Central memory CD4-positive, alpha-beta T cell (primary cell): ENCODE results near the gene GNB1L.
"Not testable (repeated sequence)": the region's sequence is repeated elsewhere in the genome, so short reads cannot be mapped to it uniquely, and the experiment has no call there.

Experiments used
- DNase-seq: peaks from one replicate; pipeline ENCODE4 v3.0.0; 2022

GNB1L gene

DNA sequence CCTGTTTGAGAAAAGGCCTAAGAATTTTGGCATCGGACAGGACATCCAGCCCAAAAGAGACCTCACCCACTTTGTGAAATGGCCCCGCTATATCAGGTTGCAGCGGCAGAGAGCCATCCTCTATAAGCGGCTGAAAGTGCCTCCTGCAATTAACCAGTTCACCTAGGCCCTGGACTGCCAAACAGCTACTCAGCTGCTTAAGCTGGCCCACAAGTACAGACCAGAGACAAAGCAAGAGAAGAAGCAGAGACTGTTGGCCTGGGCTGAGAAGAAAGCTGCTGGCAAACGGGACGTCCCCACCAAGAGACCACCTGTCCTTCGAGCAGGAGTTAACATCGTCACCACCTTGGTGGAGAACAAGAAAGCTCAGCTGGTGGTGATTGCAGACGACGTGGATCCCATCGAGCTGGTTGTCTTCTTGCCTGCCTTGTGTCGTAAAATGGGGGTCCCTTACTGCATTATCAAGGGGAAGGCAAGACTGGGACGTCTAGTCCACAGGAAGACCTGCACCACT, 62.2 kb downstream of the GNB1L start:
- DNase-seq = not testable (repeated sequence)

- DNase-seq = no peak
Observed at GRCh38 chr22:19791894-19792293, 62.8 kb downstream of the GNB1L start.

DNA sequence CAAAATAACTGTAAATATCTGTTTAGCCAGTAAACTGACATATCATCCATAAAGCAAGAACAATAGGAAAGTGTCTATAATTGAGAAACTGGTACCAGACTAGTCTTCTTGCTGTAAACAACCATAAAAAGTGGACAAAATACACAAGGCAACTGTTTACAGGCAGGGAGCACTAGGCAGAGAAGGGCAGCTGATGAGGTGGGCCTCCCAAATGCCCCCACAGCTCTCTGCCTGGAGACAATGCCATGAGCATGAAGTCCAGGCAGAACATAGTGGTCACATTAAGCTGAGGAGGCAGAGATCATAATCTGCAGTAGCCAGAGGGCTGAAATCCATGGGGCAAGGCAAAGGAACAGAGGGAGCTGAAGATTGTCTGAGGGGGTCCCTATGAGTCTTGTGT, 63.4 kb downstream of the GNB1L start:
- no peak for DNase-seq

DNA sequence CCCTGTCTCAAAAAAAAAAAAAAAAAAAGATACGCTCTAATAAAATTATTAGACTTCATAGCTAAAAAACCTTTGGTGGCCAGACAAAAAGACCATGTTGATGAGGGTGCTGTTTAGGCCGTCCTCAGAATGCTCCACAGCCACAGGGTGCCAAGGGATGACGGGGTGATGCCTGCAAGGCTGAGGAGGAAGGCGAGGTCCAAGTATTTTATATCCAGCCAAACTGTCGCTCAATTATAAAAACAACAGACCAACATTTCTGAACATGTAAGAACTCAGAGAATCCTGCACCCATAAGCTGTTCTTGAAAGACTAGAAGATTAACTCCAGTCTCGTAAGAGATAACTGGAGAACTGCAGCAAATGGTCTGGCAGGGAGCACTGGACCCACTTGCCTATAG, 64.8 kb downstream of the GNB1L start:
- DNase-seq = no peak

DNA sequence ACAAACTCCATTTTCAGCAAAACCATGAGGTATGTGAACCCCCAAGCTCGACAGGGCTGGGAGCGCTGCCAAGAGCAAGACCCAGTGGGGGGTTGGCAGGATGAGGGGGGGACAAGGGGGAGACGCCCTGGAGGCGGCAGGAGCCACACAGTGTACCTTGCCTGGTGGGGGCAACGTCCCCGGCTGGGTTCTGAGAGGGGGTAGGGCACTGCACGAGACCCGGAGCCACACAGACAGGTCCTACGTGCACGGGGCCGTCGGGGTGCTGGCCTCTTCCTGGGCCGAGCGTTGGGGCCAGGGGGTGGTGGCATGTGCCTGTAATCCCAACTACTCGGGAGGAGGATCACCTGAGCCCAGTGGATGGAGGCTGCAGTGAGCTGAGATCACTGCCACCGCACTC, 65.3 kb downstream of the GNB1L start:
- no peak for DNase-seq

- DNase-seq = no peak
Observed at GRCh38 chr22:19788661-19789225, 65.9 kb downstream of the GNB1L start.

DNA sequence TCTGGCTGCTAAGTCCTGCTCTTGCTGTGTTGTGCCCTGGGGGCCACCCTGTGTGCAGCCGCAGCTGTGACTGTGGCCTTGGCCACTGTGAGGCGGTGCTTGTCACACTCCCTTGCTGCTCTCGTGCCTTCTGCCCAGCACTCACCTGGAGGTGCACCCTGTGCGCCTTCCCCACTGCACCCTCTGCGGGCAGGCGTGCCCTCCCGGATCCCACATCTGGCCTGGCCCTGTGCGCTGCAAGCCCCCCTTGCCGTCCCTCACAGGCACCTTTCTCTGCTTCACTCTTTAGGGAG, 66.9 kb downstream of the GNB1L start:
- no peak for DNase-seq

GRCh38 chr22:19786959-19787848, 67.5 kb downstream of the GNB1L start:
- DNase-seq = no peak

DNA sequence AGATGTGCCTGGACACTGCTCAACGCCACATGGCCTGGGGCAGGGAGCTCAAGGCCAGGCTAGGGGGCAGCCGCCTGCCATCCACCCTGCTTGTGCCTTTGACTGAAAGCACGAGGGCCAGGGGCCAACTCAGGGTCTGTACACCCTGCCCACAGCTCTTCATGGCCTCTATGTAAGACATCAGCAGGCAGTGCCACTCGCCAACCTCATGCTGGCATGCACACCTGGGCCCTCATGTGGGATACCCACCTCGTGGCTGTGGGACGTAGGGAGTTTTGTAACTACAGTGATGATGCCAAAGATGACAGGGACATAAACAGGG, 68.4 kb downstream of the GNB1L start:
- DNase-seq = no peak

DNA sequence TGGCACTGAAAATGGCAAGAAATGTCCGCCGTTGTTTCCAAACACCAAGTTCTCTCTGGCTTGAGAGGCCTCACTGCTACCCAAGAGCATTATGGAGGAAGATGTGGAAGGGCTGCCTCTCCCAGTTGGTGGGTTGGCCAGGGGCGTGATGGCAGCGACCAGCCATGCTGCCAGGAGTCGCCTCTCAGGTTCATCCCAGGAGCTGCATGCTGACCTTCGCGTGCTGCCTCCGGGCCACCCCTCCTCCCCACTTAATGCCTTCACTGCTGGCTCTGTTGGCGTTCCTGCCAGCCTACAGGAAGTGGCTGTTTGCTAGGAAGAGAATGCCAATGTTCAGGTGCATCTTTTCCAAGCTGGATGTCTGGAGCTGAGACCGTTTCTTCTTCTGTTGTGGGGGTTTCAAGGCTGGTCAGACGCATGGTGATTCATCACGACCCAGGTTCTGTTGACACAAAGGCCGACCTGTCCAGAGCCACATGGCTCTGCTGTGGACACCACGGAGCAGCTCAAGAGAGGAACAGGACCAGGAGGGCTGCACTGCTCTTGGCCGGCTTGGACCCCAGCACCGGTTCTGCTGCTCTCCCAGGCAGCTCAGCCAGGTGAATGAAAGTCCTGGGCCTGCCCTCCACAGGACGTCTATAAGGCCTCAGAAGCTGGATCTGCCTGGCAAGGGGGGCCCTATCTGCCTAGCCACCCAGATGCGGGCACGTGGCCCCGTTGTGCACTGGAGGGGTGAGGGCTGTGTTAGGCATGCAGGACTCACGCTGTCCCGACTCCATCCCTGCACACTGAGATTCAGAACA, 69.0 kb downstream of the GNB1L start:
- DNase-seq = no peak

DNA sequence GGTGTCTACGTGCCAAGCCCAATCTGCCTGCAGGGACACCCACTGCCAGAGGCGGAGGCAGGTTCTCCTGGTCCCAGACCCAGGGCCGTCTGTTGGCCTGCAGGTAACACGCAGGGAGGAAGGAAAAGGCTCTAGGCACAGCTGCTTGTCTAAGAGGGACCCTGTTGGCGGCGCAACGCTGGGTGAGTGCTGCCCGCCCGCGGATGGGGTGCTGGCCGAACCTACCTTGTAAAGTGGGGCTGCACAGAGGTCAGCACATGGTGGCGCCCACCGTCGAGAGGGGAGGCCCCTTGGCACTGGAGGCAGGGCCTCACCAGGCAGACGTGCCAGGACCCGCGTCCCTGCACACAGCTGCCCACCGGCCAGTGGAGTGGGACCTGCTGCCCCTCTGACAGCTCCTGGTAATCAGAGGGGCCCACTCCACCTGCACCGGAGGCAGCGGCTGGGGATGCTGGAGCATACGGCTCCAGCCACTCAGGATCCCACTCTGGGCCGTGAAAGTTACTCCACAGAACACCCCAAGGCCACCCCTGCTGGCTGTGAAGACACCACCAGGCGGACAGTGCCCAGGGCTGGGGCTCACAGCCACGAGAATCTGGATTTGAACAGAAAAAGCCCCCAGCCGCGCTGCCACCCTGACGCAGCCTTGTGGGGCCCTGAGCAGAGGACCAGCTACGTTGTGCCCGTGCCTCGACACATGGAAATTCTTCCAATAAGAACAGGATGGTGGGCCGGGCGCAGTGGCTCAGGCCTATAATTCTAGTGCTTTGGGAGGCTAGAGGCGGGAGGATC, 70.1 kb downstream of the GNB1L start:
- no peak for DNase-seq

DNA sequence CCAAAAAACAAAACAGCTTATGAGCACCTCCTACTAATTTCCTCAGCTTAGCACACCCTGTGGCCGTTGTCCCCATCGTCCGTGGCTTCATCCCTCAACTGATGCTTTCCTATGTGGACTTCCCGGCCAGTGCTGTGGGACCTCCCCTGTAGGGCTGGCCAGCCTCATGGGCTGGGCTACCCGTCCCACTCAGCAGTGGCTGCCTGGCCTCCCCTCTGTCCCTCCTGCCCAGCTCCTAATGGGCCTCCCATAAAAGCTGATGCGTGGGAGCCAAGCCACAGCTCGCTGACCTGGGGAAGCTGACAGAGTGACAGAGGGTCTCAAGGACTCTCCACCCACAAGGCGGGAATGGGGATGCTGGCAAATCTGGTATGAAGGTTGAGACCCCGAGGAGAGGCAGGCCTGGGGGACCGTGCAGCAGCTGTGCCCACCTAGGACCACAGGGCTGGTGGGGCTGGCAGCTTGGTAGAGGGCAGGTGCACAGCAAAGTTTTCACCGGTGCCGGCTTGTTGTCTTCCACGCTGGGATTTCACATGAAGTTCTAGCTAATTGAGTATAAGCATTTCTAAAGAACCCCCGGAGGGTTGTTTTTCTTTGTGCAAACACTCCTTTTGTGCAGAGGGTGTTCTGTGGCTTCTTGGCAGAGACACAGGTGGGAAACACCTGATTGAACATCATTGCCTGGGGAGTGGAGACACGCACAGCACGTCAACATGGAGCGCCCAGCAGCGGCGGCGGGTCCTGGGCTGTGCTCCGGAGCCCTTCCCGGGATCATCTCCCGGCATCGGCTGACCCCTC, 70.9 kb downstream of the GNB1L start:
- DNase-seq = no peak

- no peak for DNase-seq
Observed at GRCh38 chr22:19782533-19782932, 72.1 kb downstream of the GNB1L start.

DNA sequence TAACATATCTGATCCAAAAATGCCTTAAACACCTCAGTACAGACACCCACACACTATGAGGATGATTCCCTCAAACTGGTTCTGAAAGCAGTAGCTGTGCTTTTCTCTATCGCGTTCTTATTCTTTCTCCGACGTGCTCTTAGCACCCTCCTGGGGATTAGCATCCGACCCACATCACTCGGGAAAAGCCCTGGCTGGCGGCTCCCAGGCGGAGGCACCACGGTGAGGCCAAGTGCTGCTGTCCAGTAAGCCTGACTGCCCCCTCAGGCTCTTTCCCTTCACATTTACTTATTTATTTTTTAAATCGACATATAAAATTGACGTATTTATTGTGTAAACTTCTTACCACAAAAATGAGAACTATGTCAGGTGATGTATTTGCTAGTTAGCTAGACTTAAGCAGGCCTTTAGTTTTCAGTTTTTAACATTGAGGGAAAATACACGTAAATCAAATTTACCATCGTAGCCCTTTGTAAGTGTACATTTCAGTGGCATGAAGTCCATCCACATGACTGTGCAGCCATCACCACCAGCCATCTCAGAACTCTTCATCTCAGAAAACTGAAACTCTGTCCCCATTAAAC, 74.9 kb downstream of the GNB1L start:
- no peak for DNase-seq

DNA sequence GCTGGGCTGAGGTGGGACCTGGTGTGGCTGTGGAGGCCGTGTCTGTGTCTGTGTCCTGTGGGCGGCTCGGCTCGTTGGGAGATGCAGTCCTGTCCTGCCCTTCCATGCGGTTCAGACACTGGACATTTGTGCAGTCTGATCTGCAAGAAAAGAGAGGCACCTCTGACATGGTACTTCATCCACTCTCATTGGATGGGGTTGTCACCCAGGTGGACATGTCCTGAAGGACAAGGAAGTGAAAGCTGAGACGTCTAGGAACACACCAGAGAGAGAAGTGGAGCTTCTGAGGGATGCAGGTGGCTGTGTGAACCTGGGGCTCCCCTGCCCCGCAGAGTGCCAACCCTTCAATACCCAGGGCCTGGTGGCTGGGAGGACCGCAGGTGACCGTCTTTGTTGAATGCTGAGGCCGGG, 75.7 kb downstream of the GNB1L start:
- DNase-seq = no peak

DNA sequence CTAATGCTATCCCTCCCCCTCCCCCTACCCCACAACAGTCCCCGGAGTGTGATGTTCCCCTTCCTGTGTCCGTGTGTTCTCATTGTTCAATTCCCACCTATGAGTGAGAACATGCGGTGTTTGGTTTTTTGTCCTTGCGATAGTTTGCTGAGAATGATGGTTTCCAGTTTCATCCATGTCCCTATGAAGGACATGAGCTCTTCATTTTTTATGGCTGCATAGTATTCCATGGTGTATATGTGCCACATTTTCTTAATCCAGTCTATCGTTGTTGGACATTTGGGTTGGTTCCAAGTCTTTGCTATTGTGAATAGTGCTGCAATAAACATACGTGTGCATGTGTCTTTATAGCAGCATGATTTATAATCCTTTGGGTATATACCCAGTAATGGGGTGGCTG, 77.5 kb downstream of the GNB1L start:
- not testable (repeated sequence) for DNase-seq

DNA sequence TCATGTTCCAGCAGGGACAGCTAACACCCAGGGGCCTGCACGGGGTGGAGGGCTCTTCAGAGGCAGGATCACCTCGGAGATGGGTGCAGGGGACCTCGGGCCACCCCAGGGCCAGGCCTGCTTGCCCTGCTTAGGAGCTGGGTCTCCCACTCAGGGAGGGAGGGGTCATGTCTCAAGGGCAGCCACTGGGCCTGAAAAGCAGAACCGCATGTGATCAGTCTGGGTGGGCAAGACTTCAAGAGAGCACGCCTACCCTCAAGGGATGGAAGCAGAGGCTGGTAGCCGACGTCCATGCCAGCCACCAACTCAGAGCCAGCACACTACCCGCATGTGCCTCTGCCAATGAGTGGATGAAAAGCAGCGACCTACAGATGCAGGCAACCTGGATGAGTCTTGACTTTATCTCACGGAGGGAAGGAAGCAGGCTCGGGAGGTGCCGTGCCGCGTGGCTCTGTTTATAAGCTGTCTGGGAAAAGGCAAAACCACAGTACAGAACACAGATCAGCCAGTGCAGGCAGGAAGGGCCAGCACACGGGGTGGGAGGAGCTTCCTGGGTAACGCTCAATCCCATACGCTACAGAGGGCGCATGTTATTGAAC, 78.1 kb downstream of the GNB1L start:
- DNase-seq = no peak

- no peak for DNase-seq
Observed at GRCh38 chr22:19775496-19776325, 79.0 kb downstream of the GNB1L start.

DNA sequence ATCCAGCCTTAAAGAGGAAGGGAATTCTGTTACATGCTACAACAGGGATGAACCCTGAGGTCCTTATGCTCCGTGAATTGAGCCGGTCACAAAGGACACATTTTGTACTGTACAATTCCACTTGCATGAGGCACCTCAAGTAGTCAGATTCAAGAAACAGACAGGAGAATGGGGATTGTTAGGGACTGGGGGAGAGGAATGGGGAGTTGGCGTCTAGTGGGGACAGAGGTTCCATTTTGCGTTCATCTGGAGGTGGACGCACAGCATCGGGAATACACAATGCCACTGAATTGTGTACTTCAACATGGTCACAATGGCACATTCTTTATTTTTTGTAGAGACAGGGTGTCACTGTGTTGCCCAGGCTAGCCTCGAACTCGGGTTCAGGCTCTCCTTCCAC, 80.0 kb downstream of the GNB1L start:
- DNase-seq = no peak

- no peak for DNase-seq
Observed at GRCh38 chr22:19773470-19774040, 81.1 kb downstream of the GNB1L start.
